HG03457 (cell line): ENCODE measurements around the gene CDH23.

Experiments
- ATAC-seq: cut with Tn5 transposase; IDR thresholded peaks from one replicate; pipeline ENCODE4 v1.9.1; 2021; ENCODE audit warnings: moderate number of reproducible peaks; ENCODE audit not compliant: unreplicated experiment

Gene CDH23

DNA sequence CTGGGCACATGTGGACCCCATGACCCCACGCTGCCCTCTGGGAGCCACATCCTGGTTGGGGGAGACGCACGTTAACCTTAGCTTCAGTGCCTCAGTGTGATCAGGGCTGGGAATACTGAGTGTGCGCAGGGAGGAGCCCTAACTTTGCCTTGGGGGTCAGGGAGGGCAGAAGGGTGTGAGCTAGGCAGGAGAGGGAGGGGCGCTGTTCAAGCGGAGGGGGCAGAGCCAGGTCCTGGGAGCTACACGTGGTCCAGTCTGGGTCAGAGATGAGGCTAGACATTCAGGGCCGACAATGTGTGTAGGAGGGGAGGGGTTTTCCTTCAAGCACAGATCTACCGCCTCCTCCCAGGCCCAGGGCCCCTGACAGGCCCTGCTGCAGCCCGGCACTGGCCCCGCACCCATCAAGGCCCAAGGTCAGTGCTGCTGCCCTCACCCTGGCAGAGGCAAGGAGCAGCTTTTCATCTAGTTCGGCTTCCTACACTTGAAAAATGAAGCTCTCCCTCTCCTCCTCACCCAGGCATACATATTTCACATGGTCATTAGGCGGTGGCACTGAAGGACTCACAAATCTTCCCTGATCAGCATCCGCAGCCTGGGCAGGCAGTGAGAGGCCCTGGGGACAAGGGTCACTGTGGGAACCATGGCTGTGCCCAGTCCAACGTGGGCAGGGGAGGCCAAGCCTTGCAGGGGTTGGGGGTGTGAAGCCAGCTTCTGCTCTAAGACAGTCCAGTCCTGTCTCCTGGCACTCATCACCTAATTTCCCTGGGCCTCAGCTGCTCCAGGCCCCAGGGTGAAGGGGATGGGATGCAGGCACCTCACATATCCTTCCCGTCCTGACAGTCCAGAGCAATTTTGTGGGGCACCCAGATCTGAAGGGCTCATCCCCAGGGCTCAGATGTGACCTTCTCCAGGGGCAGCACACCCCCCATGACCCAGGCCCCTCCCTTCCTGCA lies 275.6 kb downstream of the CDH23 start:
- no peak for ATAC-seq

DNA sequence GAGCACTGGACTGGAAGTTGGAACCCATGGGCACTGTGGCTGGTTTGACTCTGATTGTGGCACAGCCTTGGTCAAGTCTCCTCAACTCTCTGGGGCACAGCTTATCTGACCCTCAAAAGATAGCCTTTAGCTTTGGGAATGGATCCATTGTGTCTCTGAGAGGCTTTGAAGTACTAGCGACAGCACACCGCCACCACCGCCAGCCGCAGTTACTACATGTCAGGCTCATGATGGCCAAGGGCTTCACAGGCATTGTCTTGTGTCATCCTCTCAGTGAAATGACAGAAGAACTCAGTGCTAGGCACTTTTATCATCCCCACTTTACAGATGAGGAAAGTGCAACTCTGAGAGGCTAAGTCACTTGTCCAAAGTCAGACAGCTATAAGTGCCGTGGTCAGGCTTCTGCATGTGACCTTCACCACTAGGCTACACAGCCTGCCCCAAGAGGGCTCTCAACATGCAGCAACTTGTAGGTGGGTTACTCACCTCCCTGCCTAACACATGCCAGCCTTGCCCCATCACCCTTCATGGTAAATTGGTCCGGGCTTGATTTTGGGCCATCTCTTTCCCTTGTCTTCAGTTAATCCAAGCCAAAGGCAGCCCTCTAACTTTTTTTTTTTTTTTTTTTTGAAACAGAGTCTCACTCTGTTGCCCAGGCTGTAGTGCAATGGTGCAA lies 278.7 kb downstream of the CDH23 start:
- no peak for ATAC-seq

DNA sequence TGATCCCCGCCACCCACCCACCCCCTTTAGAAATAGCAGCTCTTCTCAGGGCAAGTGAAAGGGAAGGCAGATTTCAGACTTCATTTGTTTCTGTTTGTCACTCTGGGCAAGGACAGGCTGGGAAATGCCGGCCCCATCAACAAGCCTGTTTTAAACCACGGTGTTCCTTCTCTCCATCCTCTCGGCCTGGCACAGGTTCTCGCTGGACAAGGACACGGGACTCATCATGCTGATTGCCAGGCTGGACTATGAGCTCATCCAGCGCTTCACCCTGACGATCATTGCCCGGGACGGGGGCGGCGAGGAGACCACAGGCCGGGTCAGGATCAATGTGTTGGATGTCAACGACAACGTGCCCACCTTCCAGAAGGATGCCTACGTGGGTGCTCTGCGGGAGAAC lies 280.5 kb downstream of the CDH23 start:
- no peak for ATAC-seq

- ATAC-seq: no peak
These were observed 281.5 kb downstream of the CDH23 start for GRCh38 chr10:71678057-71678805.

DNA sequence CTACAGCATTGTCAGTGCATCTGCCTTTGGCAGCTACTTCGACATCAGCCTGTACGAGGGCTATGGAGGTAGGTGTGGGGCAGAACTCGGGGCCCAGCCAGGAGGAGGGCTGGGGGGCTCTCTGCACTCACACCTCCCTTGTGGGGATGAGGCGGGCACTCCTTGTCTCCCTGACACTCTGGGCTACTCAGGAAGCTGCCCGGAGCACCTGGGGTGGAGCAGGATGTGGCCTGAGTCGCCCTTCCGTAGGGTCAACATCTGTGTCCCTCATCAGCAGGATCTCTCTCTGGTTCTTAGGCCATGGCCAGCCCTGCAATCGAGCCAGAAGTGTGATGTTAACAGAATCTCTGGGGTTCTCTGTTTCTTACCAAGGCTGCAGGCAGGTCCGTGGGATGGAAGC lies 282.7 kb downstream of the CDH23 start:
- ATAC-seq: no peak

GRCh38 chr10:71681977-71682376 lies 285.3 kb downstream of the CDH23 start:
- ATAC-seq: no peak

DNA sequence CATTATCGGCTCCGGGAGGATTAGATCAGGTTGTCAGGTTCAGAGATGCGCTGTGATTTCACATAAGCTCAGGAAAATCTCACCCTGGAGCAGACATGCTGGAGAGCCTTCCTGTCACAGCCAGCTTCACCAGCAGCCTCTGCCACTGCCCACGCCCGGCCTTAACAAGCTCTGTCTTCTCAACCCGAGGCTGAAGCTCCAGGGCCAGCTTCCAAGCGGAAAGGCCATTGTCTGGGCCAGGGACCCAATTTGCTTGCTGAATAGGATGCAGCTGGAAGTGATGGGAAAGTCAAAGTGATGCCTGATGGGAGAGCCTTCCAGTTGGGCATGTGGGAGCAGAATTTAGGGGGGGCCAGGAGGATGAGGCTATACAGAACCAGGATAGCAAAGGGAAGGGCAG lies 286.6 kb downstream of the CDH23 start:
- no peak for ATAC-seq

DNA sequence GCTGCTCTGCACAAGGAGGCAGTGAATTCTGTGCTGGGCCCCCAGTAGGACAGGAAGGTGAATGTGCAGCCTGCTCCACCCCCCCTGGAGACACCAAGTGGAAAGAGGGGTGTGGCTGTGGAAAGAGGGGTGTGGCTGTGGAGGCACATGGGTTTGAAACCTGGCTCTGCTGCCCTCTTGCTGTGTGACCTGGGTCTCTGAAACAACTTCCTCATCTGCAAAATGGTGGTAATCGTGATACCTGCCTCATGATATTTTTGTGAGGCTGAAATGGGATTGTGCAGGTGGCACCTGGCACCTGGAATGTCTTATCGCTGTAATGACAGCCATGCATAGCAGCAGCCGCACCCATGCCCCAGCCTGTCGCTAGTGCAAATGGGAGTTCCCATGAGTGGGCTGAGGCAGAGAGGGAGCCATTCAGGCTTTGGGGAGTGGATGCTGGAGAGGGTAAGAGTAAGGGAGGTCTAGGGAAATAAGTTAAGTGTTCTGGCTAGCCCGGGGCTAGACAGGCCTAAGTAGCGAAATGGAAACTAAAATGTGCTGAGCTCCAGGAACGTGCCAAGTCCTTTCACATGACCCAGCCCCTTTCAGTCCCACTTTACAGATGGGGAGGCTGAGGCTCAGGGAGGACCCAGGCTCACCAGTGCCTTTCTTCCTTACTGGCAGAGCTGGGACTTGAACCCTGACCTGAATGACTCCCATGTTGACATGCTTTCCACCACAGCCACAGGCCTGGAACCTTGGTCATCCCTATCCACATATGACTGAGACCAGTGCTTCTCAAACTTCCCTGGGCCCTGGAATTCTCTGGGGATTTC lies 287.8 kb downstream of the CDH23 start:
- ATAC-seq: no peak

DNA sequence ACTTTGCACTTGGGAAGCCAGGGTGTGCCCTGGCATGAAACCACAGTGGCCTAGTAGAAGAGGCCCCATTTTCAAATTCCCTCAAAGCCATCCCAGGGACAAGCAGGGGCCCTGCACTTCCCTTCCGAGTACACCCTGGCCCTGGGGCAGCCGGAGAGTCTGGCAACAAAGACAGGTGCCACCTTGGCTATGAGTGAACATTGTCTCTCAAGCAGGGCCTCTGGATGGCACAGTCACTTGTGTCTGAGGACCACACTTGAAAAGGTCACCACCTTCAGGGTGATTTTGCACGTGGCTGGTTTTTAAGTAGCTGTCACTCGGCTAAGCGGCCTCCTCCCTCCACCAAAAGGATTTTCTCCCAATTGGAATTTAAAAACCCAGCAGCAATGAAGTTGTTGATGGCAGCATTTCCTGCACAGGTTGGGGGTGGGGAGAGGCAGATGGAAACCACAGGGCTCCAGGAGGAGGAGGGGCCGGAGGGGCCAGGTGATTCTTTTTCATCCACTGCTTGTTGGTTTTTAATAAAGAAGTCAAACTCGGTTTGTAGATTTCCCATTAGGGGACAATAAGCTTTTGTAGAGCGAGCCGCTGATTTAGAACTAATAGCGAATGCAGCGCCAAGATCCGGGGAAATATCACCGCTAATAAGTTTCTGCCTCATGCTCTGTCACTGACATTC lies 289.0 kb downstream of the CDH23 start:
- no peak for ATAC-seq

DNA sequence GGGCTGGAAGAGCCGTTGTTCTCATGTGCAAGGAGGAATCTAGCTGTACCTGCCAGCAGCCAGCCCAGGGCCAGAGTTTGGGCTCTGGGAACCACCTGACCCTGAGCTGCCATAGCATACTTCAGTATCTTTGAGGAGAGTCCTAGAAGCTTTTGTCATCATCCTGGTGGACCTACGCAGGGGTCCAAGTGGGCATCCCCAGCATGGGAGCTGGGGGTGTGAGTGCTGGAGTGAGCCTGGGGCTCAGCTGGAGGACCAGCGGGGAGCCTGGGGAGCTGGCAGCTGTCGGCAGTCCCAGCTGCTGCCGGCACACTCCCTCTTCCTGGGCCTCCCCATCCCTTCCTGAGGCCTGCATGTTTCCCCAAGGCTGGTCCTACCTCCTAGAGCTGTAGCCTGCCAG lies 290.4 kb downstream of the CDH23 start:
- ATAC-seq: no peak

GRCh38 chr10:71687480-71687879 lies 290.8 kb downstream of the CDH23 start:
- no peak for ATAC-seq

DNA sequence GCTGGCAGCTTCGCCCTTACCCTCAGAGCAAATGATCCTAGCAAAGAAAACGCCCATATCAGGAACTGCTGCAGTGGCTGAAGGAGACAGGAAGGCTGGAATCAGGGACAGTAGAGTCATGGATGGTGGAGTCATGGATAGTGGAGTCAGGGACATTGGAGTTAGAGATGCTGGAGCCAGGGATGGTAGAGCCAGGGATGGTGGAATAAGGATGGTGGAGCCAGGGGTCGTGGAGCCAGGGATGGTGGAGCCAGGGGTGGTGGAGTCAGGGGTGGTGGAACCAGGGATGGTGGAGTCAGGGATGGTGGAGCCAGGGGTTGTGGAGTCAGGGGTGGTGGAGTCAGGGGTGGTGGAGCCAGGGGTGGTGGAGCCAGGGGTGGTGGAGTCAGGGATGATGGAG lies 291.5 kb downstream of the CDH23 start:
- ATAC-seq: no peak

GRCh38 chr10:71690094-71690720 lies 293.5 kb downstream of the CDH23 start:
- no peak for ATAC-seq

GRCh38 chr10:71691405-71691804 lies 294.7 kb downstream of the CDH23 start:
- no peak for ATAC-seq

DNA sequence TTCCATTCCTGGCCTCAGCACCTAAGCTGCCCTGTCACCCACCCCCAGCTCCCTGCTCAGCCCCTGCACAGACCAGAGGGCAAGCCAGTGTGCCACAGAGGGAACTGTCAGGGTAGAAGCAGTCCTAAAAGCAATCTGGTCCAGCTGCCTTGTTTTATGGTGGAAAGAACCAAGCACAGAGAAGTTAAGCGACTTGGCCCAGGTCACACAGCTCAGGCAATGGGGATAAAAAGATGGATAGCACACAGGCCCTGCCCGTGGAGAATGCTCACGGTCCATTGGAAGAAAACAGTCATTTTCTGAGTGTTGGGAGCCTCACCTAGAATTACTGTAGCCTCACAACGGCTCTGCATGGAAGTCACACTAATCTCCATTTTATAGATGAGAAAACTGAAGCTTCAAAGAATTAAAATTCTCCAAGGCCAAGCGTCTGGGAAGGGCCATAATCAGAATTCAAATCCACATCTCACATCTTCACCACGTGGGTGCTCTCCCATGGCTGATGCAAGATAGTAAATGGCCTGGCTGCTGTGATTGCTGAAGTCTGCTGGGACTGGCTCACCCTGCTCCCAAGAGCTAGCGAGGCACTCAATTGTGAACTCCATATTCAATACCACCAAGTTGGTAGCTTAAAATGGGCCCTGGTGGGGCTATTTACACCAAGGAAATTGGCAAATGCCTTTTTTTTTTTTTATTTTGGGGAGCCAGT lies 296.0 kb downstream of the CDH23 start:
- ATAC-seq: no peak

- no peak for ATAC-seq
These were observed 296.7 kb downstream of the CDH23 start for GRCh38 chr10:71693377-71693776.

DNA sequence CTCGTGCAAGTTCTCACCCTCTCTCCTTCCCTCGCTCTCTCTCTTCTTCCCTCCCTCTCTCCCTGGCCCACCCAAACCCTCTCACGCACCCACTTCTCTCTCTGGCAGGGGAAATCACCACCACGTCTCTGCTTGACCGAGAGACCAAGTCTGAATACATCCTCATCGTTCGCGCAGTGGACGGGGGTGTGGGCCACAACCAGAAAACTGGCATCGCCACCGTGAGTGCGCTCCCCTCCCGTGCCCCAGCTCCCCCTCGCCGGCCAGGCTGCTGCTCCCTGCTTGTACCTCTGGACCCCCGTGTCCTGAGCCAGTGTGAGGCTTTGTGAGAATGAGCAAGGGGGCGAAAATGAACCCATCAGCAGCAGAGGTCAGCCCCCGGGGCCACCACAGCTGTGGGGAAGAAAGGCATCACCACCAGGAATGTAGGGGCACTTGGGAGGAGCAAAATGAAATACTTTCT lies 297.4 kb downstream of the CDH23 start:
- peak; percentile 11 for ATAC-seq

DNA sequence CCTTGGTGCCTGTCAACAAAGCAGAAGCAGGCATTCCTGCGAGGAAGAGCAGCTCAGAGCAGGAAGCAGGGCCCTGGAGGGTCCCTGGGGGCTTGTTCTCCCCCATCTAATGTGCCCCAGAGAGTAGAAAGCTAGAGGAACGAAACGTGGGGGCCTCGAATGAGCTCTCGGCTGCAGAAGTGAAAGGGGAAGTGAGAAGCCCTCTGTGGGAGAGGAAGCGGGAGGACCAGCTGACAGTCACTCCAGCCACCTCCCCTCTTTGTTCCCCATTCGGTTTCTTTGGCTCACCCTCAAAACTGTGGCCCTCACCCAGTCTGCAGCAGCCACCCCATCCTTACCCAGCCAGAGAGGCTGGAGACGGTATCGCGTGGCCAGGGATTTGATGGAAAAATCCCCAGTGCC lies 297.8 kb downstream of the CDH23 start:
- ATAC-seq: peak; percentile 69
